Right forelimb (tissue), 1 donor: ENCODE data around the gene IGSF6.

ENCODE experiments used
- DNase-seq: peaks from one replicate; pipeline ENCODE4 v3.0.0-alpha.2; 2018

IGSF6 gene

DNA sequence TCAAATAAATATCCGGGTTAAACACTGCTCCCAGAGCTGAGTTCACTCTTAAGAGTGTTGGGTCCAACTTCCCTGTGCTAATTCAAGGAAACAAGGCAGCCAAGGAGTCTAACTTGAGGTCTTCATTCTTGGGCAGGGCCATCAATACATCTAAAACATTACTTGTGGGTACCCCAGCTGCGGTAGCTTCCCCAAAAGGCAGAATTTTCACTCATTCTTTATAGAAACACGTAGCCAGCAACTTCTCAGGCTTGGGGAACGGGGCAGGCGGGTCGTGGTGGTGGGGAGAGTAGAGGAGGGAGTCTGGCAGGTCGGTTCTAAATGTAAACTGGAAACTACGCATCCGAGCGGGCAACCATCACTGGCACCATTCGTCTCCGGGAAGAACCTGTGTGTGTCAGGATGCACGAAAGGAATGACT, 53.7 kb downstream of the IGSF6 start:
- DNase-seq, result no peak

GRCh38 chr16:21598206-21598605, 54.2 kb downstream of the IGSF6 start:
- DNase-seq, result no peak

DNA sequence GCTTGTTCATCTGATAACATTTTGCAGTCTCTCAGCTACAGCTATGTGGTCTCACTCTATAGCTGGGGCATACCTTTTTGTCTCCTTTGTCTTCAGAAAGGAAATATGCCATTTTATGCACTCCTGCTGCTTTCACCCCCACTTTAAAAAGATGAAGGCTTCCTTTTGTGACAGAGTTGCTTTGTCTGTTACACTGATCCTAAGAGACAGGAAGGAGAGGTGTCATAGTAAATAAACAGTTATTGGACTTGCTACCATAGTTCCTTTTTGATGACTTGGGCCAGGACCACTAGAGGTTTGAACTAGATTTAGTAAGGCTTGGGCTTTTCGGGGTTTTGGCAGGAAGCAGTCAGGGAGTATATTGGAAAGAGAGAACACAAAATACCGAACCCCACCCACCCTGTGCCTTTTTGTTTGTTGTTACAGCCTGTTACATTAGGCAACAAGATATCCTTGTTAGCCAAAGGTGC, 54.8 kb downstream of the IGSF6 start:
- no peak for DNase-seq

DNA sequence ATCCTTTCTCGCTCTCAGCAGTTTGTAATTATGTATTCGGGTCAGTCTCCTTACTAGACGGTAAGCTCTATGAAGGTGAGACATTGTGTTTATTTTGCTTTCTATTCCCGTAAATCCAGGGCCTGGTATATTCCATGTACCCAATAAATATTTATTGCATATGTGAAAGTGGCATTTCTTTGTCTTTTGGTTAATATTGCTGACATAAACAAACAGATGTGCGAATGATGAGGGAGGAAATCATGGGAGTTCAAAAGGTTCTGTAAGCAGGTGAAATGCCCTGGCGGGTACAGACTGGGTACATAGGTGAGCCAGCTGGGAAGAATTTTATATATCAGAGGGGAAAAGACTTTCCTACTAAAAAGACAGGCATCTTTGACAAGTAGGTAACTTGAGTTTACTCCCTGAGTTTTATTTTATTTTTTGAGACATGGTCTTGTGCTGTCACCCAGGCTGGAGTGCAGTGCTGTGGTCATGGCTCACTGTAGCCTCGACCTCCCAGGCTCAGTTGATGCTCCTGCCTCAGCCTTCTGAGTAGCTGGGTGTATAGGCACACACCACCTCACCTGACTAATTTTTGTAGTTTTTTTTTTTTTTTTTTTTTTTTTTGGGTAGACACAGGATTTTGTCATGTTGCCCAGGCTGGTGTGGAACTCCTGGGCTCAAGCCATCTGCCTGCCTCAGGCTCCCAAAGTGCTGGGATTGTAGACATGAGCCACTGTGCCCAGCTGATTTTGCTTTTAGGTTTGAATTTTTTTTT, 58.7 kb downstream of the IGSF6 start:
- DNase-seq, result no peak

DNA sequence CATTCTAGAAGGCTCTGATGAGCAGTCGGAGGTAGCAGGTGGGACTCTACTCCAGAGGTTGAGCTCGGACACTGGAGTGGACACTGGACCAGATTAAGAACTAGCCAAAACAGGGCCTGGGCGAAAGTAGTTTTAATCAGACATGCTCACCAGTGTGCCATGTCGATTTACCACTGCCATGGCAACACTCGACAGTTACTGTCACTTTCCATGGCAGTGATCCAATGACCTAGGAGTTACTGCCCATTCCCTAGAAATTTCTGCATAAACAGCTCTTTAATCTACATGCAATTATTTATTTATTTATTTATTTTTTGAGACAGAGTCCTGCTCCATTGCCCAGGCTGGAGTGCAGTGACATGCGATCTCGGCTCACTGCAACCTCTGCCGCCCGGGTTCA, 60.2 kb downstream of the IGSF6 start:
- no peak for DNase-seq

GRCh38 chr16:21590796-21591195, 61.6 kb downstream of the IGSF6 start:
- DNase-seq, result no peak

GRCh38 chr16:21590287-21590686, 62.1 kb downstream of the IGSF6 start:
- no peak for DNase-seq

DNA sequence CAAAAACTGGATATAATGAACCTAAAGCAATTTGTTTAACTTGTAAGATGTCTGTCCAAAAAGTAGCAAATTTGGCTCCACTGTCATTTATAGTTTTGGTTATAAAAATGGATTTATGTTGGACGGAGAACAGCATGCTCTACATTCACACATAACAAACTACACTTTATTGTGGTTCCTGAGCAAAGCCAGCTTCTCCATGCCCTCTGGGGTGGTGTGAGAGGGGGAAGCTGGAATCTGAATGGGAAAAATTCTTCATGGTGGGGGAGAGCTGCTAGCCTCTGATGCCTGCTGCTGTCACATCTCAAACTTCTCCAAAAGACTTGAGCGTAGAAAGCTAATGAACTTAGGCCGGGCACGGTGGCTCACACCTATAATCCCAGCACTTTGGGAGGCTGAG, 62.9 kb downstream of the IGSF6 start:
- DNase-seq, result no peak
